NOMO-1 treated with DMSO at 0.1 percent for 48 hours (cell line): ENCODE measurements around the gene PDPK1.
A peak's percentile ranks its signal among the peaks of the same experiment; 100 is the strongest.
"Not testable (repeated sequence)": the region's sequence is repeated elsewhere in the genome, so short reads cannot be mapped to it uniquely, and the experiment has no call there.

Experiments used
- DNase-seq: peaks from one replicate; lab custom pipeline; 2025; ENCODE audit not compliant: unreplicated experiment; lab: John Stamatoyannopoulos, UW

The PDPK1 gene

DNA sequence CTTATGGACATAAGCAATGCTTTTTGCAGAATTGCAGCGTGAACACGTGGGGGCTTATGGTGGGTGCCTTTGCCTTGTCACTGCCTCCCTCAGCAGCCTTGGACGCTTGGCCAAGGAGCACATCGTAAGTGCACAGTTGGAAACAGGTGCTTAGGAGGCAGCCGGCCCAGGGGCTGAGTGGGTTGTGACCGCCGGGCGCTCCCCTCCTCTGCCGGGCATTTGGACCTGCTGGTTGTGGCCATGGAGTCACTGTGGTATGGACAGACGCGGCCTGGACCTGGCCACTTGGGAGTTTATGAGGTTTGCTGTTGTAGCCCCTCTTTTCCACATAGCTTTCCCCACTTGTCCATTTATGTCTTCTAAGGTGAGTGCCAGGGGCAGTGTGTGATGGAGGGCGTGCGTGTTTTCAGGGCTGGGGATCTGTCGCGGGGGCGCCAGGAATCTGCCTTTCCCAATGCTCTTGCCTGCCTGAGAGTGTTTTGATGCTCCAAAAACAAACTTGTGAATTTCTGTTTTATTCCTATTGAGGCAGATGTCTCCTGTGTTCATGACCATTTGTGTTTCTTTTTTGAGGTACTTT lies 49.2 kb downstream of the PDPK1 start:
- DNase-seq: no peak

DNA sequence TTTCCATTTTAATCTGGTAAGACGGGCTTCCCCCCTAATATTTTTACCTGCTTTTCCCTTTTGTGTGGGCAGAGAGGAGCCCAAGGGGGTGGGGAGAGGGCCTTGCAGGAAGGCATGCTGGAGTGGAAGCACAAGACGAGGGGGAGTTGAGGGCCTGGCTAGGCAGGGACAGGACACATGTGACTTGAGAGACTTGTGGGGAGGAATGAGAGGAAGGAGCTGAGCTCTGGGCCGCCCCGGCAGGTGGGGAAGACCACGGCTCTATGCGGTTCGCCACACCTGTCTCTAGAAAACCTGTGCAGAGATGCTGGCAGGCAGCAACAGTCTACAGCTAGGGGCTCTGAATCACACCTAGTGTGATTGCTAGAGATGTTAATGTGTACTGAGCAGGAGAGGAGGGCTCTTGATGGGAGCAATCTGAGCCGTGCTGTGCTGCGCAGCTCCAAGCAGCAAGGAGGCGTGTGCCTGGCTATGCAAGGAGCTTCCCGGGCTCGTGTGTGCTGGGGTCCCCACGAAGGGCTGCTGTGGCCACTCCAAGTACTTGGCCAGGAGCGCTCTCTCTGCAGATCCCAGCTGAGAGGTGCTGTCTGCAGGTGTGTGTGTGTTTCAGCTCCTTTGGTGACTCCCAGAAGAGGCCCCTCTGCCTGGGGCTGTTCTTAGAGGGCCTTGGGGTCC lies 50.2 kb downstream of the PDPK1 start:
- no peak for DNase-seq

DNA sequence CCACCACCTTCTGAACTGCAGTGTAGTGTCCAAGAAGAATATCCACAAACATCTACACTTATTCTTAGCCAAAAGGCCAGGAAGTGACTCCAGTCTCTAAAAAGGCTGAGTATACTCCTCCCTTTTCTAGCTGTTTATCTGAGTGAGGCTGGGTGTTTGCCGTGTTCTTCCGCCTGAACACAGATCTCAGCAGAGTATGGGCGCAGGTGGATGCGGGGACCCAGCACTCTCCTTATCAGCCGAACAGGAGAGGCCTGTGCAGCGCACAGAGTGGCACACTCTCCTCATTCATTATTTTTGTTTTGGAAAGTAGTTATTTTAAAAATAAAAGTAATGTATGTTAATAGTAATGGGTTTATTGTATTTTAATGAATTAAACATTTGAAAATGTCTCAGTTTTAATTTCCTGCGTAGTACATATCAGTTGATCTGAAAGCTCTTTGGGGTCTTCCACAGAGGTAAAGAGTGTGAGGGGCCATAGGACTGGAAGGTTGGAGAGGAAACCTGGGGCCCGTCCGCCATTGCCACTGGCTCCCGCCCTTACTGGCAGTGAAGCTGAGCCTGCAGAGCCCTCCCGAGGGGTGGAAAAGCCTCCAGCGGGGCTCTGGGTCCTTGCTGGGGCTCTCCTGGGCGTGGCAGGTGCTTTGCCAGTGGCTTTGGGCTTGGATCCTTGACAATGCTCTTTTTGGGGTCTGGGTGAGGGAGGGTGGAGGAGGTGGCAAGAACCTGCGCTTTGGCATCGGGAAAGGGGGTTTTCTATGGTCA lies 53.8 kb downstream of the PDPK1 start:
- no peak for DNase-seq

DNA sequence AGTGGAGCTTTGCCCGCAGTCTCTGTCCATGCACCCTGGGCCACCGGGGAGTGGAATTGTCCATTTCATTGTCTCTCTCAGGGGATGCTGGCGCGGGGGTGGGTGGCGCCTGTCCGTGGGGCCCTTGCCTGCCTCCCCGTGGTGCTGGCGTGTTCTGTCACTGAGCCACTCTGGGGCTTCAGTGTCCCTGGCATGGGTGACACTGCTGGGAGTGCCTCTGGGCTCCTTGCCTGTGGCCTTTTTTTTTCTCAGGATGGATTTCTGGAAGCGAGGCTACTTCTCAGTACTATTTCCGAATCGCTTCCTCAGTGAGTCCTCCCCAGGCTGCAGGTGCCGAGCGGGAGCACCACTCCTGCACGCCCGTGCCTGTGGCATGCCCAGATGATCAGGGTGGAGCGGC lies 55.0 kb downstream of the PDPK1 start:
- DNase-seq: no peak

DNA sequence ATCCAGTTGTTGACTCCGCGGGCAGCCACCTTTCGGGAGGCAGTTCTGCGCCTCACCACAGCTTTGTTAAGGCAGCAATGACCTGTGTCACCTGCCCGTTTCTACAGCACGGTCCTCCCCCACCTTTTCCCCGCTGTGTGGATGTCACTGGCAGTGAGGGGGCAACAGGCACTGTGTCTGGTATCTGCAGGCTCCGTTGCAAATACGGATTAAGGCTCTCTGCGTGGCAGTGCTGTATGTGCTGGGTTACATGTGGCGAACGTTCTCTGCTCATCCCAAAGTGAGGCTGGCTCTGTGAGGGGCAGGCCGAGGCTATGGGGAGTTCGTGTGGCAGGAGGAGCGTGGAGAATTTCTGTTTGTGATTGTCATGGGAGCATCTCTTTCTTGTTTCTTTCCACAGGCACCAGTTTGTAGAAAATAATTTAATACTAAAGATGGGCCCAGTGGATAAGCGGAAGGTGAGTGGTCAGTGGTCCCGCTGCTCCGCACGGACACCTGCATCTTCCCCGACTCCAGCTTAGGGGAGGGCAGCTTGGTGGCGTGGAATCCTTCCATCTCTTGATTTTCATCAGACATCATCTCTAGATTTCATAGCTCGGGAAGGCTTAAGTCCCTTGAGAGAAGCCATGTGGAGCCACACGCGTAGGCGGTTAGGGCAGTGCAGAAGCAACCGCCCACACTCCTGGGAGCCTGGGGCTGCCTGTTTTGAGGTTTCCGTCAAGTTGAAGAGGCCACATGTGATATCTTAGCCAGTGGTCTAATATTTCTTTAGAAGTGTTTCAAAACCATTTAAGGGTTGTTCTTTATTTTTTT lies 57.8 kb downstream of the PDPK1 start:
- DNase-seq: no peak

DNA sequence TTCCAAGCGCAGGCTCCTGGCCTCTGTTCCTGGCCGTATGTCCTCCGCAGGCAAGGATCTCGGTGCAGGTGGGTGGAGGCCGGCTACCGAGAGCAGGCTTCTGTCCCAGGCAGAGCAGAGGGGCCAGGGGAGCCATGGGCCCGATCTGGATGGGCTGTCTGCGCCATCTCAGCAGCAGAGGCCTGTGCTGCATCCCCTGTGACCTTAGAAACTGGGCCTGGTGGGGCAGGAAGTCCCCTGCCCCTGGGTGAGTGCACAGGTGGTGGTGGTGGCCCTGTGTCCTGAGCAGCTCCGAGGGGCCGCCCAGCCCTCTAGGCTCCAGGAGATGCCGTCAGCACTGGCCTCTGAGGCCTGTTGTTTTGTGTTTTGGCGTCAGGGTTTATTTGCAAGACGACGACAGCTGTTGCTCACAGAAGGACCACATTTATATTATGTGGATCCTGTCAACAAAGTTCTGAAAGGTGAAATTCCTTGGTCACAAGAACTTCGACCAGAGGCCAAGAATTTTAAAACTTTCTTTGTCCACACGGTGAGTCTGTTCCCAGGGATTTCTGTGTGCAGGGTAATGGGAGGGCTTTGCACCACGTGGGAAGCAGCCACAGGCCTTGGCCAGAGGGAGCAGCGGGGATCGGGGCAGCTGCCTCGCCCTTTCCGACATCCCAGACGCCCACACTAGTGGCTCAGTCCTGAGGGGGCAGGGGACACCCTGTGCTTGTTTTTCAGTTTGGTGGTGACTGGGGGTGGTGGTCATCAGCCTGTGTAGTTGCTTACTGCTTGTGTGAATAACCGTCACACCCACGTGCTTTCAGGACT lies 59.1 kb downstream of the PDPK1 start:
- no peak for DNase-seq

DNA sequence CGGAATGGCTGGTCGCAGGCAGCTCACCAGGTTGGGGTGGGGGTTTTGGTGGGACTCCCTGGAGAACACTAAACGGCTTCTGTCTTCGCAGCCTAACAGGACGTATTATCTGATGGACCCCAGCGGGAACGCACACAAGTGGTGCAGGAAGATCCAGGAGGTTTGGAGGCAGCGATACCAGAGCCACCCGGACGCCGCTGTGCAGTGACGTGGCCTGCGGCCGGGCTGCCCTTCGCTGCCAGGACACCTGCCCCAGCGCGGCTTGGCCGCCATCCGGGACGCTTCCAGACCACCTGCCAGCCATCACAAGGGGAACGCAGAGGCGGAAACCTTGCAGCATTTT lies 59.7 kb downstream of the PDPK1 start:
- DNase-seq: no peak

DNA sequence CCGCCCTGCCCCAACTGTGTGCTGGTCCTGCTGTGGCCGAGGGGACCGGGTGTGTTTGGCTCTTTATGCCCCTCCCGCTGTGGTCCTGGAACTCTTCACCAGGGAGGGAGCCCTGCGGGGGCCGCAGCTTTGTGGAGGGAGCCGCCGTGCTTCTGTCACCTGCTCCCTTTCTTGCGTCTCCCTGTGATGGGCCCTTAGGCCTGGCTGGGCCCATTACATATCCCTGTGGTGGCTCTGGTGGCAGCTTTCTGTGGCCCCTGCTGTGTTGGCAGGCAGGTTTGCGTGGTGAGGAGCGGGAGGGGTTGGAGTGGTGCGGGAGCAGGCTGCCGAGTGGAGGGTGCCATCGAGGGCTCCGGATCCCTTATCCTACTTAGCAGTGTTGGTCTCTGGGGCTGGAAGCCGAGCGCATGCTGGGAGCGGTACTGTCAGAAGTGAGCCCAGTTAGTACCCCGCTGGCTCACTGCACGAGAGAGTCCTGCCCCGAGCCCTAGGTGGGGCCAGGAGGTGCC lies 60.4 kb downstream of the PDPK1 start:
- DNase-seq: no peak

DNA sequence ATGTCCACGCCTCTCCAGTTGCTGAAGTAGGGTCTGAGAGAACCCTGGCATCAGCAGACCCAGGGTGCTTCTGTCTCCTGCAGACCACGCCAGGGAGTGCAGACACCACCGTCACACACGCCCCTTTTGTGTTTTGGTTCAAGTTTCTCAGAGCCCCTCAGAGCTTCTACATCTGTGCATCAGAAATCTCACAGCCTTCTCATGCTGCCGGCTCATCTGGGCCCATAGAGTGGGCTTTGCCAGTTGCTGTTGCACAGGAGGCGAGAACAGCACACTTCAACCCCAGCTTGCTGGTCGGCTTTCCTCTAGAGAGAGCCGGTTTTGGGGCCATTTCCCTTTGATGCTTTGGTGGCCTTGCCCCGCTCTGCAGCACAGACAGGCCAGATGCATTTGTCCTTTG lies 60.9 kb downstream of the PDPK1 start:
- DNase-seq: no peak

DNA sequence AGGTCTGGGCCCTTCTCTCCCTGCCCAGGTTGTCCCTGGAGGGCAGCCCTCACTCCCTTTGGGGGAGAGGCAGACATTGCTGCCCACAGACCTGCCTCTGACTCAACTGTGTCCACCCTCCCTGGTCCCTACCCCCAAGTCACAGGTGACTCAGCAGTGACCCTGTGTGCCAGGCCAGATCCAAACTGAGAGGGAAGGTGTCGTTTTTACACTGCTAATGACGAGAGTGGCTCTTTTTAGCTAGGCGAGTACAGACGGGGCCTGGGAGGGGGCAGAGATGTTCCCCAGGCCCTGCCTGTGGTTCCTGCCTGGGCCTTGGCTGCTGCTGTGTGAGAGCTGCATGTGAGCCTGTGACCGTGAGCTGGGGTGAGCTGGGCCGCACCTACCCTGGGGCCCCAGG lies 61.3 kb downstream of the PDPK1 start:
- DNase-seq: not testable (repeated sequence)

DNA sequence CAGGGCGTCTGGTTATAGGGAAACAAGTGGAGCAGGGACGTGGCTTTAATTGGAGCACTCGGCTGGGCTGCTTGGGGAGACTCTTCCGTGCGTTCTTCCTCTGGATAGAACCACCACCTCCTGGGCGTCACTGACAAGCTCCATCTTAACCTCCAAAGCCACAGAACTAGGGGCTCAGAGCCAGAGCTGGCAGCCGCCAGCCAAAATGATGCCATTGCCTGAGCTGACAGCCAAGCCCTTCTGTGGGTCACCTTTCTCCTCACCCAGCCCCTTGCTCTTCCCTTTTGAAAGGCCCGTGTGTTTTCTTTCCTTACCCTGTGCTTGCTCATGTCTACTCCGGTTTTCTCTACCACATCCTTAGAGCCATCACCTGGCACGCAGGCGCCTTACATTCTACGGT lies 62.0 kb downstream of the PDPK1 start:
- not testable (repeated sequence) for DNase-seq

DNA sequence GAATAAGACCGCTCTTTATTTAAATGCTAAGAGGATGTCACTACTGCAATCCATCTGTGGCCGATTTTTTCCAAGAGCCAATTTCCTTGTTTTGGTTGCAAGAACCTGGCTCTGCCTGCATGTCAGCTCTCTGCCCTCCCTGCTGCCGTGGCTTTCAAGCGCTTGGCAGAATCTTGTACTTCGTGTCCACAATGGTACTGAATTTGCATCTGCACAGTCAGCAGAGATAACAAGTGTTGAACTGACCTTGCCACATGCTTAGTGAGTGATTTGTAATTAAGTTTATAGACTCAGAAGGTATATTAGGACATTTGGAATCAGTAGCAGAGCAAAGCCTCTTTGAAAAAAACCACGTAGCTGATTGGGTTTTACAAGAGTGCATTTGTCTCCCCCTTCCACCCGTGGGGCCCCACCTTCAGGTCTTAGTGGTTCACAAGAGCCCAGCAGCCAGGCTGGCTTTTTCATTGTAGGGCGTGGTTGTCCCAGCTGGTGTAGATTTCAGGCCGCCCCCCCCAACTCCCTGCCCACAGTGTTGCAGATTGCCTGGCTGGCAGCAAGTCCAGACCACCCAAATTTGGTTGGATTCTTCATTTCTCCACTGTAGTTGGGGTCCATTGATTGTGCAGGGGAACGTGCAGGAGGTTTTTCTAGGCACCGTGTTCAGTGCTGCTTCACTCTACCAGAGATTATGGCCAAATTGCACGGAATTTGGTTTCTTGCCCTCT lies 63.6 kb downstream of the PDPK1 start:
- DNase-seq: not testable (repeated sequence)

DNA sequence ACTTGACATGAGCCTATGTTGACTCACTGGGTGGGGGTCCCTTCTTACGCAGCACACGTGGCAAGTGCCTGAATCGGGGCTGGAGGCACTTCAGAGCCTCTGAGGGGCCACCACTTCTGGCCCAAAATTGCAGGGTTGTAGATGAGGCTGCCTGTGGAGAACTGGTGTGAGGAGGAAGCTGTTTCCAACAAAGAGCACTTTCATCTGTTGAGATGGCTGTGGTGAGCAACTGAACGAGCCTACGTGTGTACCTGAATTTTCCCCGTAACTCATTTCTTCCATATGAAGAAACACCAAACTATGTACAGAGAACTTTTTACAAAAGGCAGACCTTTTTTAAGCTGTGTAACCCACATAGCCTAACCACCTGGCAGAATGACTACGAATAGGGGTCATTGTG lies 64.4 kb downstream of the PDPK1 start:
- not testable (repeated sequence) for DNase-seq

DNA sequence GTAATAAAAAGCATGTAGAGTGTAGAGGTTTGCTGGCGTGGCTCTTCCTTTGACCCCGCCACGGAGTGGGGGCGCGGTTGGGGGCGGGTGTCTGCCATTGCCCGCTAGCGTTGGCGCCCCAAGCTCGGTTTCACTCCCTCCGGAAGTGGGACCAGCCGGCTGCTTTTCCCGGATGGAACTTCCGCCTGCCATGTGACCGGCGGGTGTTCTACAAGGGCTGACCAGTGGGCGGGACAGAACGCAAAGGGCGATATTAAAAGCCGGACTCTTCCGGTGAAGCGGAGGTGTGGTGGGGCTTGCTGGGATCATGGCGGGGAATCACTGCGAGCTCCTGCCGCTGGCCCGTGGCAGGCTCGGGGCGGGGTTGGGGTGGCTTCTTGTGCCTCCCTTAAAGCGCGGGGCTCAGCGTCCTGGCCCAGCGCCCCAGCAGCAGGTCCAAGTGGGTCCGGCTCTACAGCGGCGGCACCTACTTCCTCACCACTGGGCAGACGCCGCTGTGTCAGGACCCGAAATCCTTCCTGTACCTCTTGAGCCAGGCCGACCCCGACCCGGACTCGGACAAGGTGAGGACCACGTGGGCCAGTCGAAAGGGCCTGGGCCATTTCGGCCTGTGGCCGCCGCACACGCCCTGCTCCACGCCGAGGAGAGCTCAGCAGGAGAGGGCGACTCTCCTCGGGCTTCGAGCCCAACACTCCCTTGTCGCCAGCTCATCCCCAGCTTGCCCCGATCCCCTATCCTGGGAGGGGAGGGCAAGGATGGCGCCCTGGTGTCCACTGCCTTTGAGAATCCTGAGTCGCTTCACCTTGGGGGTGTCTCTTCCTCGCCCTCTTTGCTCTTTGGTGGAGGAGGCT lies 65.6 kb downstream of the PDPK1 start:
- peak; percentile 96 for DNase-seq

DNA sequence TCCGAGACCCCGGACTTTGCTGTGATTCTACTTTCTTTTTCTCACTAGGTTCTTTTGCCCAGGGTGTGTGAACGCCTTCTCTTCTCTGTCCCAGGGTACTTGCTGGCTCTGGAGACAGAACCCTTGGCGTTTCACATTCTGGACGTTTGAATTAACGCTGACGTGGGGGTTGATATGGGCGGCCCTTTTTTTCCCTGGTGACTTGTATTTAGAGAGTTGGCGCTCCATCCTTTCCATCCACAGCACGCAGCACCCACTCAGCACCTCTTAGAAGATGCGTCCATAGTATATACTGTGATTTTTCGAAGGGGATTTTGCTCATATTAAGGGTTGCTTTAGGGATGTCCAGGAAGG lies 66.2 kb downstream of the PDPK1 start:
- peak; percentile 9 for DNase-seq

DNA sequence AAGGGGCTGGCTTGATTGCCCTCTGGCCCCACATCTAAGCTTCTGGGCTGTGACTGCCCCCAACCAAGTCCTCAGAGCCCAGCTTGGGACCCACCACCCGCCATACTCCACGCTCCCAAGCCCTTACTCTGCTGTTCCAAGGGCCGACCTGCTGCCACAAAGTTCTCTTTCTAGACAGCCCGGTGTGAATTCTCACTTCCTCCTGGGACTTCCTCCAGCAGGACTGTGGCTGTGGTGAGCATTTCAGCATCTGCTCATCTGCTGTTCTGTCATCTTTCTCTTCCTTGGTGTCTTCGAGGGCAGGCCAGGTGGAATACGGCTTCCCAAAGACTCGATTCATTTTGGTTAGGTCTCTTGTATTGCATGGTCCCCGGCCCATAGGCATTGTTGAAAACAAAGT lies 69.0 kb downstream of the PDPK1 start:
- DNase-seq: not testable (repeated sequence)

DNA sequence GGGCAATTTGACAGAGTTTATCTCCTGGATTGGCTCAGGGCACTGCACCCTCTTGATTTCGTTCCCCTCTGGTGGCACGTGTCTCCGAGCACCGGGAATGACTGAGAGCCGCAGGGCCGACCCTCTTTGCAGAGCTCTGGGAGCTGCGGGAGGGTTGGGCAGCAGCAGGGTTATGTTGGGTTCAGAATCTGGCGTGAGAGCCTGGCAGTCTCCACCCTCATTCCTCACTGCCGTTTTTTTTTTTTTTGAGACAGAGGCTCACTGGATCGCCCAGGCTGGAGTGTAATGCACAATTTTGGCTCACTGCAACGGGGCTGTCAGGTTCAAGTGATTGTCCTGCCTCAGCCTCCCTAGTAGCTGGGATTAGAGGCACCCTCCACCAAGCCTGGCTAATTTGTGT lies 71.5 kb downstream of the PDPK1 start:
- DNase-seq: not testable (repeated sequence)

DNA sequence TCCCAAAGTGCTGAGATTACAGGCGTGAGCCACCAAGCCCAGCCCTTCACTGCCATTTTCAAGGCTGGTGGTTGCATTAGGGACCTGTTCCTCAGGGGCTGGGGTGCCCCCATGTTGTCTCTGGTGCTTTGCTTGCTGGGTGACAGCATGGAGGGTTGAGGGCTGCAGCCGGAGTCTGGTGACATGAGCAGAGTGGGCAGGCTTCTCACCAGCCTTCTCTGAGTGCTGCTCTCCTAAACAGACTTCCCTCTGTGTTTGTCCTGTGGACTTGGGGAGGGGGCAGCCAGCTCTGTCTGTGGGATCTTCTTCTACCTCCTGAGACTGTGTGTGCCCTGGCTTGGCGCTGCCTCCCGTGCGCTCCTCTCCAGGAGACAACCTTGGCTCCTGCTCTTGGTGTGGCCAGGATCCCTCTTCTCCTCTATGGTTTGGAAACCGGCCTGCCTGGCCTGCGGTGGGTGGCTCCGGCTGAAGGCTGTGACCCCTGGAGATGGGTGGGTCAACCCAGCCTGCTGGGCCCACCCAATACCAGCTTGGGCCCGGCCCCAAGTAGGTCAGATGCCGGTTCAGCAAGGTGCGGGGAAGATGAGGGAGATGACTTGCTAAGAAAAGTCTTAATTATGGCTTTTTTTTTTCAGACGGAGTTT lies 72.1 kb downstream of the PDPK1 start:
- DNase-seq: no peak
